SH-SY5Y (cell line): ENCODE measurements around the gene TENM4.

Experiments used
- GATA2 ChIP-seq: IDR thresholded peaks from 2 replicates; pipeline ENCODE4 v1.6.1; 2011; ENCODE audit warnings: mild to moderate bottlenecking, low read depth, low read length
- GATA3 ChIP-seq: IDR thresholded peaks from 2 replicates; pipeline ENCODE4 v1.6.1; 2011; ENCODE audit warnings: low read depth, mild to moderate bottlenecking, low read length, moderate library complexity

GRCh38 chr11:78645226-78646202 lies 795.3 kb downstream of the TENM4 start:
- no peak for TF ChIP-seq GATA2
- TF ChIP-seq GATA3: no peak
